Prostate gland (tissue), 1 donor: ENCODE data around the gene FIGNL2.

Experiments
- POLR2A ChIP-seq: fragments of 450-650 bp; IDR thresholded peaks from one replicate; pipeline ENCODE4 v1.6.1; 2016; ENCODE audit warnings: antibody characterized with exemption, mild to moderate bottlenecking
- POLR2AphosphoS5 ChIP-seq: sonication (generic); formaldehyde crosslinking; IDR thresholded peaks from one replicate; pipeline ENCODE4 v1.6.1; 2017; ENCODE audit warnings: antibody characterized with exemption

- TF ChIP-seq POLR2A (no peak), POLR2AphosphoS5 (no peak)
These were observed 42.1 kb upstream of the FIGNL2 start for GRCh38 chr12:51890511-51891171.
